Testis (tissue), 3 donors: Measurements from ENCODE around the gene GPR17. TPM values are rescaled to one million over a fixed set of nuclear protein-coding genes. Genes with fewer than 3 reads are reported as not detected.

ENCODE experiments used
- DNase-seq: peaks from one replicate; pipeline ENCODE4 v3.0.0-alpha.2; 2019
- H3K27ac ChIP-seq, 2 donors: fragments of 200-600 bp; sonication (generic); one replicate each; pipeline ENCODE4 v1.5.1; 2019
- H3K27me3 ChIP-seq: fragments of 200-600 bp; sonication (generic); one replicate; pipeline ENCODE4 v1.5.1; 2019
- H3K36me3 ChIP-seq: fragments of 200-600 bp; sonication (generic); one replicate; pipeline ENCODE4 v1.5.1; 2017; ENCODE audit warnings: low read depth; ENCODE audit errors: missing control alignments
- H3K4me1 ChIP-seq: fragments of 200-600 bp; sonication (generic); one replicate; pipeline ENCODE4 v1.5.1; 2019
- H3K4me3 ChIP-seq, 2 donors: fragments of 200-600 bp; sonication (generic); one replicate each; pipeline ENCODE4 v1.5.1; 2017 to 2019
- H3K9me3 ChIP-seq: fragments of 200-600 bp; sonication (generic); one replicate; pipeline ENCODE4 v1.5.1; 2017
- POLR2A ChIP-seq: fragments of 450-650 bp; IDR thresholded peaks from one replicate; pipeline ENCODE4 v1.6.1; 2017; ENCODE audit warnings: antibody characterized with exemption, mild to moderate bottlenecking, moderate library complexity
- WGBS, 2 donors: methylation state at CpG; one replicate each; pipeline ENCODE4 v1.1.5; 2018; 5-methylcytosine and 5-hydroxymethylcytosine counted together
- intact Hi-C: fragments of 100-400 bp; cut with DNase I; formaldehyde crosslinking; loops from one replicate; pipeline ENCODE4 v1.15.1; 2023; ENCODE audit warnings: low total_unique reads
- polyA plus RNA-seq: library from polyadenylated mRNA; stranded (reverse); fragments of 350-450 nt; fragmentation: Illumina TruSeq; extraction: RNeasy Lipid Tissue Mini Kit (QIAGEN cat#74804); gene quantifications from one replicate; pipeline ENCODE4 v1.2.3, GENCODE V29; 2014; ENCODE audit warnings: low read depth, low replicate concordance; ENCODE audit not compliant: insufficient read depth
- total RNA-seq, 2 donors: library from RNA; depleted of rRNA; stranded (reverse); fragments of >200 nt; gene quantifications; one replicate each; pipeline ENCODE4 v1.2.3, GENCODE V29; 2016
- TF ChIP-seq, protein P1 (sequence below), 3 experiments: fragments of 450-650 bp in 2 of 3; fragments of 200-600 bp in 1 of 3; sonication (generic) in 1 of 3; IDR thresholded peaks; one replicate each; pipeline ENCODE4 v1.5.1; 2016 to 2019; ENCODE audit warnings: antibody characterized with exemption in 3 of 3, mild to moderate bottlenecking in 2 of 3, moderate library complexity in 1 of 3

Gene GPR17
- total and polyA plus RNA-seq, 3 donors from 2014 or later, result 0.25 to 0.29 TPM; not detected in 1

DNA sequence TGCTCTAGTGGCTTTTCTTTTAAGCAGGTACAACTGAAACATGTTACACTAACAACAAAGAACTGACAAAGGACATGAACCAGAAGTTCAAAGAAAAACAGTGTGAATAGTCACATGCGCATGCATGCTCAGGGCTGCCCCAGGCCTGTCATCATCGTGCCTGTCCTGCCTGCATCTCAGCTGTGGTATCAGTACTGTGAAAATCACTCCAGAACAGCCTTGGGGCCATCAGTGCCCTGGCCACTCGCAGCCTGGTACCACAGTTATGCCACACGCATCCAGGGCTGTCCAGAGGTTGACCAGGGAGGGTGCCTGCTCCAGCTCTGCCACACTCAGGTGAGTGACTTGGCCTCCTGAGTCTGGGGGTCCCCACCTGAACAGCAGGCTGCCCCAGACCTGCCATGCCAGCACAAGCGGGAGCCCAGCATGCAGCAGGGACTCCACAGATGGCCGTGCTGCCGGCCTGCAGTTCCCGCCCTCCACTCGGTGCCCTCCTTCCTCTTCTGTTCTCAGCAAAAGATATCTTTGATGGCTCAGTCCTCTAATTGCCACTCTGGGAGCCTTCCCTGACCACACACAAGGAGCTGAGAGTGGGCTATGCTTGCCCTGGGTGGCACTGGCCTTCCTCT is 17.1 kb downstream of the GPR17 start:
- Histone ChIP-seq H3K27me3 (no peaks in the 10 kb centered on the region), H3K36me3 (no peaks in the 10 kb centered on the region), H3K27ac (no peak overlapping the region), H3K4me3 (no peak overlapping the region), H3K9me3 (no peaks in the 10 kb centered on the region), H3K4me1 (peaks cover 28% of the 10 kb centered on the region)
- DNase-seq, result no peak
- intact Hi-C loops, result no loop called here
- WGBS, 2 donors, result 68 to 72% methylated on average over 8 to 9 of the region's 9 CpGs
- TF ChIP-seq POLR2A, result no peak
- TF ChIP-seq, protein P1, sequence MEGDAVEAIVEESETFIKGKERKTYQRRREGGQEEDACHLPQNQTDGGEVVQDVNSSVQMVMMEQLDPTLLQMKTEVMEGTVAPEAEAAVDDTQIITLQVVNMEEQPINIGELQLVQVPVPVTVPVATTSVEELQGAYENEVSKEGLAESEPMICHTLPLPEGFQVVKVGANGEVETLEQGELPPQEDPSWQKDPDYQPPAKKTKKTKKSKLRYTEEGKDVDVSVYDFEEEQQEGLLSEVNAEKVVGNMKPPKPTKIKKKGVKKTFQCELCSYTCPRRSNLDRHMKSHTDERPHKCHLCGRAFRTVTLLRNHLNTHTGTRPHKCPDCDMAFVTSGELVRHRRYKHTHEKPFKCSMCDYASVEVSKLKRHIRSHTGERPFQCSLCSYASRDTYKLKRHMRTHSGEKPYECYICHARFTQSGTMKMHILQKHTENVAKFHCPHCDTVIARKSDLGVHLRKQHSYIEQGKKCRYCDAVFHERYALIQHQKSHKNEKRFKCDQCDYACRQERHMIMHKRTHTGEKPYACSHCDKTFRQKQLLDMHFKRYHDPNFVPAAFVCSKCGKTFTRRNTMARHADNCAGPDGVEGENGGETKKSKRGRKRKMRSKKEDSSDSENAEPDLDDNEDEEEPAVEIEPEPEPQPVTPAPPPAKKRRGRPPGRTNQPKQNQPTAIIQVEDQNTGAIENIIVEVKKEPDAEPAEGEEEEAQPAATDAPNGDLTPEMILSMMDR (IDR thresholded peaks at IDR 0.05), result no peak

GRCh38 chr2:127663566-127664064 is 17.7 kb downstream of the GPR17 start:
- H3K4me3 ChIP-seq, result peak overlapping the region in 1 of 2 donors; percentile 27
- H3K9me3 ChIP-seq, result no peaks in the 10 kb centered on the region
- no peak for DNase-seq
- WGBS, 2 donors, result 53 to 78% methylated on average over 3 to 6 of the region's 6 CpGs
- intact Hi-C loops, result no loop called here
- H3K27me3 ChIP-seq, result no peaks in the 10 kb centered on the region
- H3K4me1 ChIP-seq, result peaks cover 28% of the 10 kb centered on the region
- H3K36me3 ChIP-seq, result no peaks in the 10 kb centered on the region
- no peak overlapping the region for H3K27ac ChIP-seq
- no peak for TF ChIP-seq POLR2A
- TF ChIP-seq, protein P1 (IDR thresholded peaks at IDR 0.05), result no peak

DNA sequence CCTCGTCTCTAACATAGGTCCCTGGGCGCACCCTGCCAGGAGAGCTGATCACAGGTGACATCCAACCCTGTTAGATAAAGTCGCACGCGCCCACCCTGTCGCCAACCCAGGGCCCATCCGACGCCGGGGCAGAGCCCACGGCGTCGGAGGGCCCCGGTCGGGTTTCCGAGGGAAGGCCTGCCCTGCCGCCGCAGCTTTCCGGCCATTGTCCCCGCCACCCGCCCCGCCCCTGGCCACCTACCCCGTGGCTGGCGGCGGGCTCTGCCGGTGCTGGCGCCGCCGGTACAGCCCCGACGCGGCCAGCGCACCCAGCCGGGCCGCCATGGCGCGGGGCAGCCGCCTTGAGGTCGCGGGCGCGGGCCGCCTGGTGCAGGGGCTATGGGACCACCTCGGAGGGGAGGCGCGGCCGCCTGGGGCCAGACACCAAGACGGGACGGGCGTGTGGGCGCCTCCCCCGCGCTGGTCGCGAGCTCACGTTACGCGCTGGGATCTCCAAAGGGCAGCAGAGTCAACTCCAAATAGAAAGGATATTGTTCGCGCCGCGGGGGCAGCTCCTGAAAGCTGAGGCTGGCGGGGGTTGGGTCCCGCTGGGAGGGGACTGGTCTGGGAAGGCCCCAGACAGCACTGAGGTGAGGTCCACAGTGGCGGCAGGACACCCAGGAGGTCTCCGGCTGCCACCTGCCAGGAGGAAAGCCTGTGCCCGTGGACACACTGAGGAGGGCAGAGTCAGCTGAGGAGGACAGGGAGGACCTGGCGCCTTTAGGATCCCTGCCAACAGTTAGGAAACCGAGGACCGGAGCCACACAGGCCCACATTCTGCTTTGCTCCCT is 18.3 kb downstream of the GPR17 start:
- no peaks in the 10 kb centered on the region for H3K27me3 ChIP-seq
- H3K4me3 ChIP-seq, result peak overlapping the region; percentile 27 to 36
- no peaks in the 10 kb centered on the region for H3K9me3 ChIP-seq
- intact Hi-C loops, result no loop called here
- no peaks in the 10 kb centered on the region for H3K36me3 ChIP-seq
- H3K4me1 ChIP-seq, result peaks cover 25% of the 10 kb centered on the region
- peak; percentile 49 for DNase-seq
- TF ChIP-seq POLR2A, result no peak
- TF ChIP-seq, protein P1 (IDR thresholded peaks at IDR 0.05), result no peak
- WGBS, 2 donors, result 28% methylated on average over 63 of the region's 69 CpGs; no CpG with 5 or more reads in 1 of the 2 donors
- peak overlapping the region in 1 of 2 donors; percentile 50 for H3K27ac ChIP-seq

DNA sequence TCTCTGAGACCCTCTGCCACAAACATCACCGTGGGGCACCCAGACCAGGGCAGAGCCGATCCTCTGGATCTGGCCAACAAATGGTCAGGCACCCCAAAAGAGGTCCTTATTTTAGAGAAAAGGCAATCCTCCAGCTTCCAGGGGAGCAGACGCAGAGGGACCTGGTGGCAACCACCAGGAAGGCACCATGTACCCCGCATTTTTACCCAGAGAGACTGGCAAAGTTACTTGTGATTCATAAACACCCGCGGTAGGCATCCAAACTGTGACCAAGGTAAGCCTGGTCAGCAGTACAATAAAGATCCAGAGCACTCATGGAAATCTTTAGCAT is 18.9 kb downstream of the GPR17 start:
- H3K27ac ChIP-seq, result peak overlapping the region in 1 of 2 donors; percentile 50
- TF ChIP-seq POLR2A, result no peak
- TF ChIP-seq, protein P1 (IDR thresholded peaks at IDR 0.05), result no peak
- H3K4me3 ChIP-seq, result peak overlapping the region in 1 of 2 donors; percentile 27
- intact Hi-C loops, result no loop called here
- no peaks in the 10 kb centered on the region for H3K27me3 ChIP-seq
- H3K4me1 ChIP-seq, result peaks cover 21% of the 10 kb centered on the region
- no peaks in the 10 kb centered on the region for H3K36me3 ChIP-seq
- 73 to 77% methylated on average over 4 to 6 of the region's 6 CpGs for WGBS, 2 donors
- DNase-seq, result no peak
- H3K9me3 ChIP-seq, result no peaks in the 10 kb centered on the region
